ENCODE data around the gene CCDC18.
"Not testable (repeated sequence)": the region's sequence is repeated elsewhere in the genome, so short reads cannot be mapped to it uniquely, and the experiment has no call there.

CCDC18 gene

GRCh38 chr1:93143769-93144168, 36.8 kb upstream of the CCDC18 start:
- TF ChIP-seq CTCF (conservative IDR thresholded peaks at IDR 0.05): no peak
- no peak overlapping the region for H3K27ac ChIP-seq

- TF ChIP-seq CTCF (conservative IDR thresholded peaks at IDR 0.05): no peak
- no peak overlapping the region for H3K27ac ChIP-seq
Observed at GRCh38 chr1:93148001-93148400, 32.5 kb upstream of the CCDC18 start.

- H3K27ac ChIP-seq: no peak overlapping the region
- TF ChIP-seq CTCF (conservative IDR thresholded peaks at IDR 0.05): no peak
Observed at GRCh38 chr1:93150729-93151128, 29.8 kb upstream of the CCDC18 start.

- H3K27ac ChIP-seq: no peak overlapping the region
- TF ChIP-seq CTCF (conservative IDR thresholded peaks at IDR 0.05): no peak
Observed at GRCh38 chr1:93151474-93151873, 29.1 kb upstream of the CCDC18 start.

GRCh38 chr1:93152835-93153234, 27.7 kb upstream of the CCDC18 start:
- H3K27ac ChIP-seq: no peak overlapping the region
- TF ChIP-seq CTCF (conservative IDR thresholded peaks at IDR 0.05): no peak

- TF ChIP-seq CTCF (conservative IDR thresholded peaks at IDR 0.05): no peak
- H3K27ac ChIP-seq: no peak overlapping the region
Observed at GRCh38 chr1:93154898-93155297, 25.6 kb upstream of the CCDC18 start.

GRCh38 chr1:93155335-93155734, 25.2 kb upstream of the CCDC18 start:
- no peak for TF ChIP-seq CTCF (conservative IDR thresholded peaks at IDR 0.05)
- no peak overlapping the region for H3K27ac ChIP-seq

GRCh38 chr1:93159337-93159736, 21.2 kb upstream of the CCDC18 start:
- no peak for TF ChIP-seq CTCF (conservative IDR thresholded peaks at IDR 0.05)
- H3K27ac ChIP-seq: no peak overlapping the region

GRCh38 chr1:93163314-93163713, 17.2 kb upstream of the CCDC18 start:
- H3K27ac ChIP-seq: not testable (repeated sequence)

Data from VCaP (cell line).